ENCODE data around the gene MYO15B. TPM values are rescaled to one million over a fixed set of nuclear protein-coding genes. Genes with fewer than 3 reads are reported as not detected.

Gene MYO15B
- total and polyA plus RNA-seq, 2 of the 13 experiments (the other 11 are each of a cell fraction or from before 2014, with no cell fraction given) = 2.8 to 8.1 TPM

GRCh38 chr17:75652934-75653549 lies 65.4 kb downstream of the MYO15B start (continued):
- TF ChIP-seq ELF1 (CRISPR knock-in tag; IDR thresholded peaks at IDR 0.05) (0 out of 2 replicates have a peak, but pooled peaks have one; percentile 23), POLR2G (IDR thresholded peaks at IDR 0.05; ENCODE audit: low read depth, low read length) (no peak), HNF1B (CRISPR knock-in tag; IDR thresholded peaks at IDR 0.05) (0 out of 2 replicates have a peak, but pooled peaks have one; percentile 23), XRCC5 (optimal IDR thresholded peaks at IDR 0.05; ENCODE audit: low read length) (peak; percentile 89), GATAD1 (CRISPR knock-in tag; IDR thresholded peaks at IDR 0.05) (peak; percentile 35; the same call in 1 of the 2 replicates), E2F1 (CRISPR knock-in tag; IDR thresholded peaks at IDR 0.05) (no peak), EEA1 (CRISPR knock-in tag; IDR thresholded peaks at IDR 0.05; ENCODE audit: borderline replicate concordance) (0 out of 2 replicates have a peak, but pooled peaks have one; percentile 20), SSRP1 (CRISPR knock-in tag; IDR thresholded peaks at IDR 0.05) (0 out of 2 replicates have a peak, but pooled peaks have one; percentile 30), RAD21 (CRISPR knock-in tag; IDR thresholded peaks at IDR 0.05) (peak; percentile 76), ZNF326 (CRISPR knock-in tag; IDR thresholded peaks at IDR 0.05; ENCODE audit: borderline replicate concordance) (no peak), ZBTB33 (CRISPR knock-in tag; IDR thresholded peaks at IDR 0.05) (0 out of 2 replicates have a peak, but pooled peaks have one; percentile 43), ZNF547 (CRISPR knock-in tag; IDR thresholded peaks at IDR 0.05) (0 out of 2 replicates have a peak, but pooled peaks have one; percentile 50), ZNF335 (CRISPR knock-in tag; IDR thresholded peaks at IDR 0.05) (0 out of 2 replicates have a peak, but pooled peaks have one; percentile 29), SP140L (CRISPR knock-in tag; IDR thresholded peaks at IDR 0.05; ENCODE audit: borderline replicate concordance) (no peak)

Data from HepG2 (cell line).